HG03196 (cell line): ENCODE results near the gene PAPPA.

Experiments
- ATAC-seq: cut with Tn5 transposase; IDR thresholded peaks from one replicate; pipeline ENCODE4 v1.9.1; 2021; ENCODE audit not compliant: unreplicated experiment

PAPPA gene

GRCh38 chr9:116213693-116214047 lies 60.1 kb downstream of the PAPPA start:
- ATAC-seq, result no peak

- ATAC-seq, result no peak
Observed at GRCh38 chr9:116218399-116218798, 64.8 kb downstream of the PAPPA start.

GRCh38 chr9:116219686-116220085 lies 66.1 kb downstream of the PAPPA start:
- no peak for ATAC-seq

GRCh38 chr9:116223926-116224325 lies 70.3 kb downstream of the PAPPA start:
- no peak for ATAC-seq

GRCh38 chr9:116230051-116230632 lies 76.6 kb downstream of the PAPPA start:
- ATAC-seq, result no peak

- ATAC-seq, result no peak
Observed at GRCh38 chr9:116232424-116233159, 79.0 kb downstream of the PAPPA start.

GRCh38 chr9:116233160-116233530 lies 79.6 kb downstream of the PAPPA start:
- ATAC-seq, result no peak

GRCh38 chr9:116234081-116234480 lies 80.5 kb downstream of the PAPPA start:
- no peak for ATAC-seq

- ATAC-seq, result no peak
Observed at GRCh38 chr9:116236979-116237378, 83.4 kb downstream of the PAPPA start.

GRCh38 chr9:116237456-116237855 lies 83.9 kb downstream of the PAPPA start:
- no peak for ATAC-seq

- ATAC-seq, result no peak
Observed at GRCh38 chr9:116238225-116238624, 84.6 kb downstream of the PAPPA start.

- ATAC-seq, result no peak
Observed at GRCh38 chr9:116238776-116239340, 85.3 kb downstream of the PAPPA start.

- ATAC-seq, result no peak
Observed at GRCh38 chr9:116243708-116244107, 90.1 kb downstream of the PAPPA start.

GRCh38 chr9:116247284-116247683 lies 93.7 kb downstream of the PAPPA start:
- ATAC-seq, result no peak

- ATAC-seq, result no peak
Observed at GRCh38 chr9:116247791-116248374, 94.3 kb downstream of the PAPPA start.

- no peak for ATAC-seq
Observed at GRCh38 chr9:116250891-116251290, 97.3 kb downstream of the PAPPA start.

GRCh38 chr9:116251366-116251765 lies 97.8 kb downstream of the PAPPA start:
- ATAC-seq, result no peak

GRCh38 chr9:116260531-116260930 lies 106.9 kb downstream of the PAPPA start:
- ATAC-seq, result no peak

- ATAC-seq, result no peak
Observed at GRCh38 chr9:116262448-116262847, 108.9 kb downstream of the PAPPA start.

- no peak for ATAC-seq
Observed at GRCh38 chr9:116264361-116264760, 110.8 kb downstream of the PAPPA start.

- ATAC-seq, result no peak
Observed at GRCh38 chr9:116267021-116267420, 113.4 kb downstream of the PAPPA start.

GRCh38 chr9:116269250-116269649 lies 115.7 kb downstream of the PAPPA start:
- ATAC-seq, result no peak
